ENCODE data around the gene PDE8A.

Gene PDE8A

GRCh38 chr15:85014932-85015331 is 33.3 kb downstream of the PDE8A start:
- Histone ChIP-seq H4K8ac (ENCODE audit: low read depth, low read length) (no peak overlapping the region), H3K4me3 (ENCODE audit: low read length) (no peak overlapping the region), H3K27ac (ENCODE audit: low read depth, low read length) (no peak overlapping the region), H3K9ac (ENCODE audit: low read length) (no peak overlapping the region), H3K79me2 (ENCODE audit: control insufficient read depth, insufficient read depth, low read length) (no peaks in the 10 kb centered on the region), H3K56ac (ENCODE audit: low read length) (no peak overlapping the region), H4K5ac (ENCODE audit: low read length) (no peak overlapping the region), H3K79me1 (ENCODE audit: low read length) (no peaks in the 10 kb centered on the region), H3K4ac (ENCODE audit: low read depth, low read length) (no peak overlapping the region), H2BK5ac (ENCODE audit: low read length) (no peak overlapping the region), H3K27me3 (ENCODE audit: insufficient read depth, low read length, poor library complexity) (no peaks in the 10 kb centered on the region), H2AK5ac (ENCODE audit: low read length) (no peak overlapping the region), H3K18ac (ENCODE audit: low read length) (no peak overlapping the region), H3K36me3 (ENCODE audit: control insufficient read depth, insufficient read depth, low read length) (no peaks in the 10 kb centered on the region), H2BK120ac (ENCODE audit: low read depth, low read length) (no peak overlapping the region), H3K23ac (ENCODE audit: low read length) (no peak overlapping the region), H2BK15ac (replicated peaks; ENCODE audit: low read depth) (no peak overlapping the region), H3K4me1 (ENCODE audit: control insufficient read depth, low read depth, low read length) (no peaks in the 10 kb centered on the region), H3K4me2 (ENCODE audit: low read length) (no peak overlapping the region)
- DNase-seq: no peak
- no CpG with 5 or more reads among the region's 6 CpGs for WGBS (ENCODE audit: extremely low coverage, insufficient coverage, low lambda C conversion rate)

GRCh38 chr15:85016275-85016674 is 34.6 kb downstream of the PDE8A start:
- Histone ChIP-seq H3K4ac (ENCODE audit: low read depth, low read length) (no peak overlapping the region), H2AK5ac (ENCODE audit: low read length) (no peak overlapping the region), H2BK120ac (ENCODE audit: low read depth, low read length) (no peak overlapping the region), H2BK5ac (ENCODE audit: low read length) (no peak overlapping the region), H4K5ac (ENCODE audit: low read length) (no peak overlapping the region), H3K4me3 (ENCODE audit: low read length) (no peak overlapping the region), H3K23ac (ENCODE audit: low read length) (no peak overlapping the region), H3K56ac (ENCODE audit: low read length) (no peak overlapping the region), H3K79me1 (ENCODE audit: low read length) (no peaks in the 10 kb centered on the region), H2BK15ac (replicated peaks; ENCODE audit: low read depth) (no peak overlapping the region), H3K18ac (ENCODE audit: low read length) (no peak overlapping the region), H3K36me3 (ENCODE audit: control insufficient read depth, insufficient read depth, low read length) (no peaks in the 10 kb centered on the region), H4K8ac (ENCODE audit: low read depth, low read length) (no peak overlapping the region), H3K27ac (ENCODE audit: low read depth, low read length) (no peak overlapping the region), H3K4me2 (ENCODE audit: low read length) (no peak overlapping the region), H3K4me1 (ENCODE audit: control insufficient read depth, low read depth, low read length) (no peaks in the 10 kb centered on the region), H3K27me3 (ENCODE audit: insufficient read depth, low read length, poor library complexity) (no peaks in the 10 kb centered on the region), H3K9ac (ENCODE audit: low read length) (no peak overlapping the region), H3K79me2 (ENCODE audit: control insufficient read depth, insufficient read depth, low read length) (no peaks in the 10 kb centered on the region)
- no peak for DNase-seq

GRCh38 chr15:85019815-85020590 is 38.3 kb downstream of the PDE8A start:
- no peak overlapping the region for H3K4me3 ChIP-seq (ENCODE audit: low read length)
- no peak overlapping the region for H2BK15ac ChIP-seq (replicated peaks; ENCODE audit: low read depth)
- no CpG with 5 or more reads among the region's 15 CpGs for WGBS (ENCODE audit: extremely low coverage, insufficient coverage, low lambda C conversion rate)
- no peak overlapping the region for H3K4me2 ChIP-seq (ENCODE audit: low read length)
- no peak overlapping the region for H3K4ac ChIP-seq (ENCODE audit: low read depth, low read length)
- H3K79me1 ChIP-seq (ENCODE audit: low read length): peaks cover 4% of the 10 kb centered on the region
- no peak overlapping the region for H4K8ac ChIP-seq (ENCODE audit: low read depth, low read length)
- DNase-seq: no peak
- H4K5ac ChIP-seq (ENCODE audit: low read length): no peak overlapping the region
- H2BK120ac ChIP-seq (ENCODE audit: low read depth, low read length): no peak overlapping the region
- no peak overlapping the region for H2AK5ac ChIP-seq (ENCODE audit: low read length)
- no peak overlapping the region for H3K9ac ChIP-seq (ENCODE audit: low read length)
- peaks cover 5% of the 10 kb centered on the region for H3K4me1 ChIP-seq (ENCODE audit: control insufficient read depth, low read depth, low read length)
- H3K23ac ChIP-seq (ENCODE audit: low read length): no peak overlapping the region
- H3K27ac ChIP-seq (ENCODE audit: low read depth, low read length): no peak overlapping the region
- no peak overlapping the region for H3K18ac ChIP-seq (ENCODE audit: low read length)
- no peak overlapping the region for H3K56ac ChIP-seq (ENCODE audit: low read length)
- H3K79me2 ChIP-seq (ENCODE audit: control insufficient read depth, insufficient read depth, low read length): no peaks in the 10 kb centered on the region
- no peaks in the 10 kb centered on the region for H3K27me3 ChIP-seq (ENCODE audit: insufficient read depth, low read length, poor library complexity)
- H2BK5ac ChIP-seq (ENCODE audit: low read length): no peak overlapping the region
- no peaks in the 10 kb centered on the region for H3K36me3 ChIP-seq (ENCODE audit: control insufficient read depth, insufficient read depth, low read length)

GRCh38 chr15:85021409-85021808 is 39.8 kb downstream of the PDE8A start:
- Histone ChIP-seq H2AK5ac (ENCODE audit: low read length) (no peak overlapping the region), H3K4me1 (ENCODE audit: control insufficient read depth, low read depth, low read length) (peaks cover 6% of the 10 kb centered on the region), H3K4me3 (ENCODE audit: low read length) (no peak overlapping the region), H2BK15ac (replicated peaks; ENCODE audit: low read depth) (no peak overlapping the region), H2BK5ac (ENCODE audit: low read length) (no peak overlapping the region), H3K18ac (ENCODE audit: low read length) (no peak overlapping the region), H4K5ac (ENCODE audit: low read length) (no peak overlapping the region), H3K23ac (ENCODE audit: low read length) (no peak overlapping the region), H3K79me2 (ENCODE audit: control insufficient read depth, insufficient read depth, low read length) (no peaks in the 10 kb centered on the region), H3K27me3 (ENCODE audit: insufficient read depth, low read length, poor library complexity) (no peaks in the 10 kb centered on the region), H3K56ac (ENCODE audit: low read length) (no peak overlapping the region), H2BK120ac (ENCODE audit: low read depth, low read length) (no peak overlapping the region), H3K9ac (ENCODE audit: low read length) (no peak overlapping the region), H3K27ac (ENCODE audit: low read depth, low read length) (no peak overlapping the region), H3K4me2 (ENCODE audit: low read length) (no peak overlapping the region), H3K79me1 (ENCODE audit: low read length) (peaks cover 4% of the 10 kb centered on the region), H3K4ac (ENCODE audit: low read depth, low read length) (no peak overlapping the region), H4K8ac (ENCODE audit: low read depth, low read length) (no peak overlapping the region), H3K36me3 (ENCODE audit: control insufficient read depth, insufficient read depth, low read length) (no peaks in the 10 kb centered on the region)
- WGBS (ENCODE audit: extremely low coverage, insufficient coverage, low lambda C conversion rate): no CpG with 5 or more reads among the region's 3 CpGs
- no peak for DNase-seq

- no CpG with 5 or more reads among the region's 6 CpGs for WGBS (ENCODE audit: extremely low coverage, insufficient coverage, low lambda C conversion rate)
- no peak overlapping the region for H3K4me3 ChIP-seq (ENCODE audit: low read length)
- H3K18ac ChIP-seq (ENCODE audit: low read length): no peak overlapping the region
- H2BK5ac ChIP-seq (ENCODE audit: low read length): no peak overlapping the region
- H3K56ac ChIP-seq (ENCODE audit: low read length): no peak overlapping the region
- no peak overlapping the region for H3K9ac ChIP-seq (ENCODE audit: low read length)
- H3K27me3 ChIP-seq (ENCODE audit: insufficient read depth, low read length, poor library complexity): no peaks in the 10 kb centered on the region
- DNase-seq: no peak
- no peak overlapping the region for H2BK15ac ChIP-seq (replicated peaks; ENCODE audit: low read depth)
- H2AK5ac ChIP-seq (ENCODE audit: low read length): no peak overlapping the region
- no peak overlapping the region for H3K27ac ChIP-seq (ENCODE audit: low read depth, low read length)
- no peaks in the 10 kb centered on the region for H3K36me3 ChIP-seq (ENCODE audit: control insufficient read depth, insufficient read depth, low read length)
- no peaks in the 10 kb centered on the region for H3K79me2 ChIP-seq (ENCODE audit: control insufficient read depth, insufficient read depth, low read length)
- H3K79me1 ChIP-seq (ENCODE audit: low read length): peaks cover 6% of the 10 kb centered on the region
- H4K8ac ChIP-seq (ENCODE audit: low read depth, low read length): no peak overlapping the region
- H4K5ac ChIP-seq (ENCODE audit: low read length): no peak overlapping the region
- no peak overlapping the region for H3K4me2 ChIP-seq (ENCODE audit: low read length)
- H3K4me1 ChIP-seq (ENCODE audit: control insufficient read depth, low read depth, low read length): peaks cover 6% of the 10 kb centered on the region
- H3K23ac ChIP-seq (ENCODE audit: low read length): no peak overlapping the region
- no peak overlapping the region for H3K4ac ChIP-seq (ENCODE audit: low read depth, low read length)
- H2BK120ac ChIP-seq (ENCODE audit: low read depth, low read length): no peak overlapping the region
Measured at GRCh38 chr15:85022860-85023403, 41.3 kb downstream of the PDE8A start.

GRCh38 chr15:85024003-85024402 is 42.3 kb downstream of the PDE8A start:
- H3K36me3 ChIP-seq (ENCODE audit: control insufficient read depth, insufficient read depth, low read length): no peaks in the 10 kb centered on the region
- no peak overlapping the region for H3K9ac ChIP-seq (ENCODE audit: low read length)
- no peak overlapping the region for H3K23ac ChIP-seq (ENCODE audit: low read length)
- H3K4me2 ChIP-seq (ENCODE audit: low read length): no peak overlapping the region
- no CpG with 5 or more reads among the region's 3 CpGs for WGBS (ENCODE audit: extremely low coverage, insufficient coverage, low lambda C conversion rate)
- H4K8ac ChIP-seq (ENCODE audit: low read depth, low read length): no peak overlapping the region
- H3K4me3 ChIP-seq (ENCODE audit: low read length): no peak overlapping the region
- H3K27me3 ChIP-seq (ENCODE audit: insufficient read depth, low read length, poor library complexity): no peaks in the 10 kb centered on the region
- no peak overlapping the region for H3K4ac ChIP-seq (ENCODE audit: low read depth, low read length)
- no peak overlapping the region for H3K27ac ChIP-seq (ENCODE audit: low read depth, low read length)
- no peaks in the 10 kb centered on the region for H3K79me2 ChIP-seq (ENCODE audit: control insufficient read depth, insufficient read depth, low read length)
- peaks cover 6% of the 10 kb centered on the region for H3K4me1 ChIP-seq (ENCODE audit: control insufficient read depth, low read depth, low read length)
- H2BK15ac ChIP-seq (replicated peaks; ENCODE audit: low read depth): no peak overlapping the region
- H3K18ac ChIP-seq (ENCODE audit: low read length): no peak overlapping the region
- H2BK5ac ChIP-seq (ENCODE audit: low read length): no peak overlapping the region
- no peak overlapping the region for H2BK120ac ChIP-seq (ENCODE audit: low read depth, low read length)
- no peak overlapping the region for H2AK5ac ChIP-seq (ENCODE audit: low read length)
- peaks cover 6% of the 10 kb centered on the region for H3K79me1 ChIP-seq (ENCODE audit: low read length)
- H3K56ac ChIP-seq (ENCODE audit: low read length): no peak overlapping the region
- no peak overlapping the region for H4K5ac ChIP-seq (ENCODE audit: low read length)
- DNase-seq: no peak

All from mesendoderm (in vitro differentiated cells).